OCI-LY1 (cell line): Measurements from ENCODE around the gene PIAS3.

Experiments used
- H2AFZ ChIP-seq: fragments of 200-600 bp; sonication (generic), shearing (Covaris generic); 2 replicates; pipeline ENCODE4 v1.6.0; 2014; ENCODE audit warnings: antibody characterized with exemption, mild to moderate bottlenecking, low read length
- H3F3A ChIP-seq: fragments of 200-600 bp; sonication (generic), shearing (Covaris generic); 2 replicates; pipeline ENCODE4 v1.6.0; 2014; ENCODE audit warnings: mild to moderate bottlenecking, antibody characterized with exemption, low read length, moderate library complexity; ENCODE audit not compliant: insufficient read depth
- H3K27ac ChIP-seq: fragments of 200-600 bp; sonication (generic); 2 replicates; pipeline ENCODE4 v1.5.1; 2014; ENCODE audit warnings: low read length, mixed run types, mild to moderate bottlenecking, low read depth; ENCODE audit not compliant: poor library complexity, severe bottlenecking
- H3K27me3 ChIP-seq: fragments of 200-600 bp; sonication (generic); 2 replicates; pipeline ENCODE4 v1.6.0; 2014; ENCODE audit warnings: antibody characterized with exemption, mild to moderate bottlenecking, low read length, moderate library complexity; ENCODE audit not compliant: insufficient read depth
- H3K36me3 ChIP-seq: fragments of 200-600 bp; sonication (generic); 2 replicates; pipeline ENCODE4 v1.6.1; 2014; ENCODE audit warnings: mild to moderate bottlenecking, antibody characterized with exemption, low read length, moderate library complexity, mixed read lengths; ENCODE audit not compliant: insufficient read depth
- H3K4me1 ChIP-seq: fragments of 200-600 bp; sonication (generic); 2 replicates; pipeline ENCODE4 v1.5.1; 2014; ENCODE audit warnings: mild to moderate bottlenecking, low read length, moderate library complexity; ENCODE audit not compliant: insufficient read depth, severe bottlenecking
- H3K4me2 ChIP-seq: fragments of 200-600 bp; sonication (generic), shearing (Covaris generic); 2 replicates; pipeline ENCODE4 v1.6.1; 2014; ENCODE audit warnings: low read length
- H3K4me3 ChIP-seq: fragments of 200-600 bp; sonication (generic); 2 replicates; pipeline ENCODE4 v1.5.1; 2014; ENCODE audit warnings: low read length, low read depth, mild to moderate bottlenecking, mixed read lengths; ENCODE audit not compliant: poor library complexity, severe bottlenecking
- H3K79me2 ChIP-seq: fragments of 200-600 bp; shearing (Covaris generic); 2 replicates; pipeline ENCODE4 v1.6.1; 2016; ENCODE audit warnings: mixed run types, low read length, mixed read lengths; ENCODE audit not compliant: insufficient read depth
- H3K9ac ChIP-seq: fragments of 200-600 bp; sonication (generic), shearing (Covaris generic); 2 replicates; pipeline ENCODE4 v1.6.1; 2014; ENCODE audit warnings: mild to moderate bottlenecking, low read length, mixed read lengths
- H3K9me2 ChIP-seq: fragments of 200-600 bp; sonication (generic), shearing (Covaris generic); 2 replicates; pipeline ENCODE4 v1.6.1; 2014; ENCODE audit warnings: low read depth, mild to moderate bottlenecking, low read length, mixed read lengths
- H3K9me3 ChIP-seq: fragments of 200-600 bp; shearing (Covaris generic); 2 replicates; pipeline ENCODE4 v1.6.1; 2014; ENCODE audit warnings: low read length, mixed read lengths
- H4K20me1 ChIP-seq: fragments of 200-600 bp; sonication (generic), shearing (Covaris generic); 2 replicates; pipeline ENCODE4 v1.6.0; 2016; ENCODE audit warnings: mild to moderate bottlenecking, low read length; ENCODE audit not compliant: insufficient read depth
- EZH2 ChIP-seq: fragments of 200-600 bp; sonication (generic), shearing (Covaris generic); IDR thresholded peaks from 2 replicates; pipeline ENCODE4 v1.8.0; 2017; ENCODE audit warnings: borderline replicate concordance, mixed run types, mild to moderate bottlenecking, antibody characterized with exemption, low read length, moderate library complexity, mixed read lengths
- TF ChIP-seq, protein P1 (sequence below): fragments of 200-600 bp; sonication (generic), shearing (Covaris generic); IDR thresholded peaks from 2 replicates; pipeline ENCODE4 v1.5.1; 2017; ENCODE audit warnings: mild to moderate bottlenecking, antibody characterized with exemption, low read length, moderate library complexity, mixed read lengths

Gene PIAS3

DNA sequence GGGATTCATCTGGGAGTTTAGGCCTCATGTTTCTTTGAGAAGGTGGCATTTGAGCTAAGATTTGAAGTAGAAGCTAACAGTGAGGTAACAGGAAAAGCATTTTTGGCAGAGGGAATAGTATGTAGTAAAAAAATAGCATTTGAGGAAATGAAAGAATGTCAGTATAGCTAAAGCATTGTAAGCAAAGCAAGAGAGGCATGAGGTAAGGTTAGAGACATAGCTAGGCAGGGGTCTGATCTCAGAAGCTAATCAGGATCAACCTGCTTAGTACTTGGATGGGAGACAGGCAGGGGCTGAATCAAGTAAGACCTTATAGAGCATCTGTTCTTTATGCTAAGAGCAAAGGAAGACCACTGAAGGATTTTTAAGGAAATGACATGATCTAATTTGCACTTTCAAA is 30.9 kb downstream of the PIAS3 start:
- peaks cover 71% of the 10 kb centered on the region for H3K36me3 ChIP-seq
- H3K27me3 ChIP-seq = no peaks in the 10 kb centered on the region
- no peaks in the 10 kb centered on the region for H3K9me3 ChIP-seq
- H4K20me1 ChIP-seq = no peaks in the 10 kb centered on the region
- TF ChIP-seq, protein P1, sequence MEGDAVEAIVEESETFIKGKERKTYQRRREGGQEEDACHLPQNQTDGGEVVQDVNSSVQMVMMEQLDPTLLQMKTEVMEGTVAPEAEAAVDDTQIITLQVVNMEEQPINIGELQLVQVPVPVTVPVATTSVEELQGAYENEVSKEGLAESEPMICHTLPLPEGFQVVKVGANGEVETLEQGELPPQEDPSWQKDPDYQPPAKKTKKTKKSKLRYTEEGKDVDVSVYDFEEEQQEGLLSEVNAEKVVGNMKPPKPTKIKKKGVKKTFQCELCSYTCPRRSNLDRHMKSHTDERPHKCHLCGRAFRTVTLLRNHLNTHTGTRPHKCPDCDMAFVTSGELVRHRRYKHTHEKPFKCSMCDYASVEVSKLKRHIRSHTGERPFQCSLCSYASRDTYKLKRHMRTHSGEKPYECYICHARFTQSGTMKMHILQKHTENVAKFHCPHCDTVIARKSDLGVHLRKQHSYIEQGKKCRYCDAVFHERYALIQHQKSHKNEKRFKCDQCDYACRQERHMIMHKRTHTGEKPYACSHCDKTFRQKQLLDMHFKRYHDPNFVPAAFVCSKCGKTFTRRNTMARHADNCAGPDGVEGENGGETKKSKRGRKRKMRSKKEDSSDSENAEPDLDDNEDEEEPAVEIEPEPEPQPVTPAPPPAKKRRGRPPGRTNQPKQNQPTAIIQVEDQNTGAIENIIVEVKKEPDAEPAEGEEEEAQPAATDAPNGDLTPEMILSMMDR = no peak
- no peak for TF ChIP-seq EZH2
- H3K79me2 ChIP-seq = peaks cover 21% of the 10 kb centered on the region
- H3K9ac ChIP-seq = no peak overlapping the region
- no peak overlapping the region for H3K27ac ChIP-seq
- no peaks in the 10 kb centered on the region for H3F3A ChIP-seq
- H3K4me2 ChIP-seq = no peak overlapping the region
- H3K9me2 ChIP-seq = no peaks in the 10 kb centered on the region
- H2AFZ ChIP-seq = no peak overlapping the region
- peaks cover 14% of the 10 kb centered on the region for H3K4me1 ChIP-seq
- H3K4me3 ChIP-seq = no peak overlapping the region

DNA sequence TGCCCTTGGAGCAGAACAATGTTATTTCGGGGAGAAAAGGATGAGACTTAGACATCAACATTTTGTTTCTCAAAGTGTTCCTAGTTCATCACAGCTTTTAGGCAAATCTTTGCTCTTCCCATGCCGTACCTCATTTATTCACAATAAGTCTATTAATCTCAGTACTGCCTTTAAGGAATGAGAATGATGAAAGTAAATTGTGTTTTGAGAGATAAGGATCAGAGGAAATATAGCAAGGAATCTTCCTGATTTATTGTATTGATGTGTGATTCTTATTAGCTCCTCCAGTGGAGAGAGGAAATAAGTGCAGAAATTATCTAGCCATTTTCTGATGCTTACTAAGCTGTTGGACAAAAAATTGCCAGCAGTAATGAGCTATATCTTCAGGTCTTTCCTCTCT is 32.9 kb downstream of the PIAS3 start:
- no peaks in the 10 kb centered on the region for H3F3A ChIP-seq
- TF ChIP-seq, protein P1 = peak; percentile 23; the same call in 1 of the 2 replicates
- TF ChIP-seq EZH2 = no peak
- H3K27ac ChIP-seq = no peak overlapping the region
- peaks cover 54% of the 10 kb centered on the region for H3K36me3 ChIP-seq
- H3K9me3 ChIP-seq = no peaks in the 10 kb centered on the region
- H3K27me3 ChIP-seq = no peaks in the 10 kb centered on the region
- peaks cover 14% of the 10 kb centered on the region for H3K4me1 ChIP-seq
- peak overlapping the region; percentile 86; the same call in 1 of the 2 replicates for H3K4me2 ChIP-seq
- H3K79me2 ChIP-seq = peaks cover 21% of the 10 kb centered on the region
- no peaks in the 10 kb centered on the region for H3K9me2 ChIP-seq
- H4K20me1 ChIP-seq = no peaks in the 10 kb centered on the region
- H3K9ac ChIP-seq = no peak overlapping the region
- H2AFZ ChIP-seq = no peak overlapping the region
- H3K4me3 ChIP-seq = peak overlapping the region; percentile 95

- H3K4me2 ChIP-seq = peak overlapping the region; percentile 86
- H3K27ac ChIP-seq = peak overlapping the region; percentile 36
- H3K4me3 ChIP-seq = peak overlapping the region; percentile 95
- no peaks in the 10 kb centered on the region for H3K27me3 ChIP-seq
- TF ChIP-seq, protein P1 = no peak
- TF ChIP-seq EZH2 = no peak
- no peaks in the 10 kb centered on the region for H3K9me3 ChIP-seq
- H3K9ac ChIP-seq = peak overlapping the region; percentile 89
- no peaks in the 10 kb centered on the region for H3K9me2 ChIP-seq
- no peaks in the 10 kb centered on the region for H3F3A ChIP-seq
- H3K4me1 ChIP-seq = peaks cover 14% of the 10 kb centered on the region
- no peaks in the 10 kb centered on the region for H4K20me1 ChIP-seq
- peak overlapping the region; percentile 38; the same call in 1 of the 2 replicates for H2AFZ ChIP-seq
- peaks cover 39% of the 10 kb centered on the region for H3K36me3 ChIP-seq
- H3K79me2 ChIP-seq = peaks cover 21% of the 10 kb centered on the region
Measured at GRCh38 chr1:145824499-145824842, 34.4 kb downstream of the PIAS3 start.
